ENCODE measurements around the gene UNC13C. TPM values are rescaled to one million over a fixed set of nuclear protein-coding genes. Genes with fewer than 3 reads are reported as not detected.

UNC13C gene
- total RNA-seq, 1 donor from 2014 or later: 0.18 TPM

GRCh38 chr15:54094661-54095060 lies 116.4 kb downstream of the UNC13C start:
- Histone ChIP-seq H3K79me2 (ENCODE audit: insufficient read depth, low read length) (no peaks in the 10 kb centered on the region), H4K20me1 (ENCODE audit: insufficient read depth, low read length) (no peaks in the 10 kb centered on the region), H3K36me3 (ENCODE audit: insufficient read depth, low read length) (no peaks in the 10 kb centered on the region), H3K4me2 (ENCODE audit: low read length) (no peak overlapping the region), H3K9ac (ENCODE audit: low read length) (no peak overlapping the region), H3K27me3 (ENCODE audit: insufficient read depth, low read length) (no peaks in the 10 kb centered on the region), H2AFZ (ENCODE audit: low read depth, low read length) (no peak overlapping the region), H3K27ac (ENCODE audit: low read depth, low read length) (no peak overlapping the region), H3K9me3 (ENCODE audit: insufficient read depth, low read depth, low read length) (no peaks in the 10 kb centered on the region), H3K4me1 (ENCODE audit: insufficient read depth, low read length) (no peaks in the 10 kb centered on the region), H3K4me3 (ENCODE audit: insufficient read depth, low read depth, low read length) (no peak overlapping the region)
- DNase-seq (ENCODE audit: low read depth) (no peak), FAIRE-seq (no peak)
- H3K4me3 Mint-ChIP-seq (ENCODE audit: unreplicated experiment): no peak overlapping the region
- H3K27ac Mint-ChIP-seq (ENCODE audit: unreplicated experiment): no peak overlapping the region
- no peaks in the 10 kb centered on the region for H3K9me3 Mint-ChIP-seq (ENCODE audit: unreplicated experiment)
- no peaks in the 10 kb centered on the region for H3K27me3 Mint-ChIP-seq (ENCODE audit: low read depth, unreplicated experiment)
- TF ChIP-seq EZH2 (IDR thresholded peaks at IDR 0.05; ENCODE audit: insufficient read depth, low read length) (no peak), CTCF (IDR thresholded peaks at IDR 0.05; ENCODE audit: insufficient read depth, low read depth, low read length) (no peak)
- no peaks in the 10 kb centered on the region for H3K4me1 Mint-ChIP-seq (ENCODE audit: low read depth, unreplicated experiment)
- no peaks in the 10 kb centered on the region for H3K36me3 Mint-ChIP-seq (ENCODE audit: low read depth, unreplicated experiment)

DNA sequence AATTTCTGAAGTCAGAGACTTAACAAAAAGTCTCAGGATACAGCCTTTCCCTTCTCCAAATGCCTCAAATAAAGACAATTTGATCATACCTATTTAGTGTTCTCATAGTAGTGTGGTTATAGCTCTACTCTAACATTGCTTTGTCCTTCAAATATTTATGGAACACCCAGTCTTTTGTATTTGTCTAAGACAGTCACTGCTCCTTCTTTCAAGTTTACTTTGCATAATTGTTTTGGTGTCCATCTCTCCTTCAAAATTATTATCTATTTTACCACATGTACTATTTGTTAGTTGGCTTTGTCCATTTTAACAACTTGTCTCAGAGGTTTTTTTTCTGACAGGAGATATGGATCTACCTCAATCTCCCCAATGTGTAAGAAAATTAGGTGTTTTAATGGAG lies 118.8 kb downstream of the UNC13C start:
- Mint-ChIP-seq H3K4me1 (ENCODE audit: low read depth, unreplicated experiment) (no peaks in the 10 kb centered on the region), H3K27me3 (ENCODE audit: low read depth, unreplicated experiment) (no peaks in the 10 kb centered on the region), H3K27ac (ENCODE audit: unreplicated experiment) (no peak overlapping the region), H3K4me3 (ENCODE audit: unreplicated experiment) (no peak overlapping the region), H3K9me3 (ENCODE audit: unreplicated experiment) (no peaks in the 10 kb centered on the region), H3K36me3 (ENCODE audit: low read depth, unreplicated experiment) (no peaks in the 10 kb centered on the region)
- Histone ChIP-seq H3K9me3 (ENCODE audit: insufficient read depth, low read depth, low read length) (no peaks in the 10 kb centered on the region), H3K4me1 (ENCODE audit: insufficient read depth, low read length) (no peaks in the 10 kb centered on the region), H3K36me3 (ENCODE audit: insufficient read depth, low read length) (no peaks in the 10 kb centered on the region), H3K4me2 (ENCODE audit: low read length) (no peak overlapping the region), H3K27ac (ENCODE audit: low read depth, low read length) (no peak overlapping the region), H3K4me3 (ENCODE audit: insufficient read depth, low read depth, low read length) (no peak overlapping the region), H3K79me2 (ENCODE audit: insufficient read depth, low read length) (no peaks in the 10 kb centered on the region), H2AFZ (ENCODE audit: low read depth, low read length) (no peak overlapping the region), H4K20me1 (ENCODE audit: insufficient read depth, low read length) (no peaks in the 10 kb centered on the region), H3K9ac (ENCODE audit: low read length) (no peak overlapping the region), H3K27me3 (ENCODE audit: insufficient read depth, low read length) (no peaks in the 10 kb centered on the region)
- FAIRE-seq: no peak
- DNase-seq (ENCODE audit: low read depth): no peak
- no peak for TF ChIP-seq EZH2 (IDR thresholded peaks at IDR 0.05; ENCODE audit: insufficient read depth, low read length)
- no peak for TF ChIP-seq CTCF (IDR thresholded peaks at IDR 0.05; ENCODE audit: insufficient read depth, low read depth, low read length)

DNA sequence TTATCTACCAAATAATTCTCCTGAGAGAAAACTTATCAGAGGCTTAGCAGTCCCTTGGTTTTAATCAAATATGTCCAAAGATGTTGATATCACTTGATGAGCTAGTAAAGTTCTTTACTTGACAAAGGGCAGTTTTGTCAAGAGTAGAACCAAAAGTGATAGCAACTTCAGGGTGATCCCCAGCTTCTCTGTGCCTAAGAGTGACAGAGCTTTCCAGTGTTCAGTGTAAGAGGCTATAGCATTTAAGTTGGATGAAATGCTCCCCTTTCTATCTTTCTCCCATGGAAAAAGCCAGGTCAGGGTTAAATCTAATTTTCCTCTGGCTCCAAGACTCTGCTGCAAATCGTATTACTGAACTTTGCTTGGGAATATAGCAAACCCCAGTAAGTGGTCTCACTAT lies 120.8 kb downstream of the UNC13C start:
- no peak overlapping the region for H2AFZ ChIP-seq (ENCODE audit: low read depth, low read length)
- DNase-seq (ENCODE audit: low read depth) (no peak), FAIRE-seq (no peak)
- no peaks in the 10 kb centered on the region for H4K20me1 ChIP-seq (ENCODE audit: insufficient read depth, low read length)
- H3K4me2 ChIP-seq (ENCODE audit: low read length): no peak overlapping the region
- H3K27ac Mint-ChIP-seq (ENCODE audit: unreplicated experiment): no peak overlapping the region
- no peaks in the 10 kb centered on the region for H3K36me3 ChIP-seq (ENCODE audit: insufficient read depth, low read length)
- no peaks in the 10 kb centered on the region for H3K4me1 ChIP-seq (ENCODE audit: insufficient read depth, low read length)
- no peak overlapping the region for H3K27ac ChIP-seq (ENCODE audit: low read depth, low read length)
- no peaks in the 10 kb centered on the region for H3K79me2 ChIP-seq (ENCODE audit: insufficient read depth, low read length)
- no peak overlapping the region for H3K4me3 Mint-ChIP-seq (ENCODE audit: unreplicated experiment)
- no peaks in the 10 kb centered on the region for H3K36me3 Mint-ChIP-seq (ENCODE audit: low read depth, unreplicated experiment)
- H3K9me3 ChIP-seq (ENCODE audit: insufficient read depth, low read depth, low read length): no peaks in the 10 kb centered on the region
- H3K4me3 ChIP-seq (ENCODE audit: insufficient read depth, low read depth, low read length): no peak overlapping the region
- no peaks in the 10 kb centered on the region for H3K27me3 ChIP-seq (ENCODE audit: insufficient read depth, low read length)
- TF ChIP-seq EZH2 (IDR thresholded peaks at IDR 0.05; ENCODE audit: insufficient read depth, low read length) (no peak), CTCF (IDR thresholded peaks at IDR 0.05; ENCODE audit: insufficient read depth, low read depth, low read length) (no peak)
- no peaks in the 10 kb centered on the region for H3K27me3 Mint-ChIP-seq (ENCODE audit: low read depth, unreplicated experiment)
- no peaks in the 10 kb centered on the region for H3K4me1 Mint-ChIP-seq (ENCODE audit: low read depth, unreplicated experiment)
- no peaks in the 10 kb centered on the region for H3K9me3 Mint-ChIP-seq (ENCODE audit: unreplicated experiment)
- H3K9ac ChIP-seq (ENCODE audit: low read length): no peak overlapping the region

Measured in astrocyte (in vitro differentiated cells and primary cell).